Measurements from ENCODE around the gene MXRA7.
A peak's percentile ranks its signal among the peaks of the same experiment; 100 is the strongest.

GRCh38 chr17:76714822-76715495, 4.2 kb upstream of the MXRA7 start:
- peak; percentile 79 to 84 for TF ChIP-seq CTCF (conservative IDR thresholded peaks at IDR 0.05 in 1 of 2, IDR thresholded peaks at IDR 0.05 in 1 of 2; ENCODE audit: extremely low read depth in 1 of 2, insufficient read depth in 1 of 2, low read depth in 1 of 2, low read length in 2 of 2)
- no peak for TF ChIP-seq EZH2 (IDR thresholded peaks at IDR 0.05; ENCODE audit: borderline replicate concordance, low read length)
